IMR-90 (cell line): ENCODE data around the gene SLC22A5. TPM values are rescaled to one million over a fixed set of nuclear protein-coding genes. Genes with fewer than 3 reads are reported as not detected.

Experiments
- ATAC-seq: fragments of 200-7000 bp; cut with Tn5 transposase; 2 replicates; pipeline ENCODE4 v1.9.1; 2020; ENCODE audit warnings: low read depth, mild to moderate bottlenecking, moderate library complexity
- BruUV-seq: library from RNA; stranded (reverse); fragments of 400-500 nt; replicated peaks from 2 replicates; lab custom pipeline; 2021; lab: Mats Ljungman, UMichigan
- CTCF ChIA-PET: fragments of 300-600 bp; formaldehyde crosslinking; extraction: SDS; loops from one replicate; lab custom pipeline; 2021; ENCODE audit warnings: antibody characterized with exemption; lab: Yijun Ruan, JAX
- POLR2A ChIA-PET: fragments of 300-600 bp; sonication (Branson Sonifier 250); formaldehyde crosslinking; loops from one replicate; lab custom pipeline; 2022; ENCODE audit warnings: antibody characterized with exemption; ENCODE audit not compliant: unreplicated experiment; lab: Charles Lee
- DNase-seq: peaks from one replicate; pipeline ENCODE4 v3.0.0; 2013
- H2AFZ ChIP-seq: replicated peaks from 2 replicates; pipeline ENCODE3; 2013; ENCODE audit warnings: low read length, mild to moderate bottlenecking; ENCODE audit not compliant: poor library complexity
- H2AK5ac ChIP-seq: 2 replicates; pipeline ENCODE4 v1.6.1; 2013; ENCODE audit warnings: low read depth, low read length, inconsistent platforms
- H2AK9ac ChIP-seq: replicated peaks from 2 replicates; pipeline ENCODE3; 2013; ENCODE audit warnings: mild to moderate bottlenecking, low read depth, low read length, moderate library complexity; ENCODE audit not compliant: poor library complexity
- H2BK120ac ChIP-seq: 2 replicates; pipeline ENCODE4 v1.6.1; 2013; ENCODE audit warnings: low read depth, low read length, inconsistent platforms
- H2BK15ac ChIP-seq: 3 replicates; pipeline ENCODE4 v1.6.1; 2013; ENCODE audit warnings: low read depth, low read length, inconsistent platforms
- H2BK20ac ChIP-seq: 2 replicates; pipeline ENCODE4 v1.6.1; 2013; ENCODE audit warnings: low read depth, mild to moderate bottlenecking, inconsistent platforms, low read length, moderate library complexity
- H2BK5ac ChIP-seq: 2 replicates; pipeline ENCODE4 v1.6.1; 2013; ENCODE audit warnings: mild to moderate bottlenecking, low read depth, low read length, inconsistent platforms; ENCODE audit not compliant: poor library complexity, severe bottlenecking
- H3K14ac ChIP-seq: replicated peaks from 2 replicates; pipeline ENCODE4 v1.6.1; 2013; ENCODE audit warnings: low read depth, low read length, inconsistent platforms
- H3K18ac ChIP-seq: 2 replicates; pipeline ENCODE4 v1.6.1; 2013; ENCODE audit warnings: low read depth, low read length, control low read depth
- H3K23ac ChIP-seq: 2 replicates; pipeline ENCODE4 v1.6.1; 2013; ENCODE audit warnings: low read depth, low read length, inconsistent platforms
- H3K27ac ChIP-seq: 2 replicates; pipeline ENCODE4 v1.5.1; 2013; ENCODE audit warnings: mild to moderate bottlenecking, control low read depth, low read length; ENCODE audit not compliant: insufficient read depth
- H3K27me3 ChIP-seq: 2 replicates; pipeline ENCODE4 v1.6.1; 2013; ENCODE audit warnings: low read length; ENCODE audit not compliant: control insufficient read depth, insufficient read depth
- H3K36me3 ChIP-seq: 2 replicates; pipeline ENCODE4 v1.6.1; 2013; ENCODE audit warnings: low read length, mixed read lengths; ENCODE audit not compliant: control insufficient read depth, insufficient read depth
- H3K4ac ChIP-seq: 2 replicates; pipeline ENCODE4 v1.6.1; 2013; ENCODE audit warnings: low read depth, low read length, inconsistent platforms
- H3K4me1 ChIP-seq: 2 replicates; pipeline ENCODE4 v1.6.1; 2013; ENCODE audit warnings: low read length, mixed read lengths; ENCODE audit not compliant: control insufficient read depth, insufficient read depth
- H3K4me2 ChIP-seq: 2 replicates; pipeline ENCODE4 v1.6.1; 2013; ENCODE audit warnings: low read depth, mild to moderate bottlenecking, control low read depth, low read length, moderate library complexity
- H3K4me3 ChIP-seq: 2 replicates; pipeline ENCODE4 v1.5.1; 2013; ENCODE audit warnings: low read depth, mild to moderate bottlenecking, control low read depth, low read length, moderate library complexity; ENCODE audit not compliant: insufficient read depth
- H3K56ac ChIP-seq: 2 replicates; pipeline ENCODE4 v1.6.1; 2013; ENCODE audit warnings: low read length, inconsistent platforms; ENCODE audit not compliant: insufficient read depth; ENCODE audit errors: extremely low read depth
- H3K79me1 ChIP-seq, 2 experiments: 2 replicates each; pipeline ENCODE4 v1.6.1; 2013; ENCODE audit warnings: low read length in 2 of 2, inconsistent platforms in 1 of 2, low read depth in 1 of 2
- H3K9ac ChIP-seq: 2 replicates; pipeline ENCODE4 v1.6.1; 2013; ENCODE audit warnings: low read depth, low read length, control low read depth
- H3K9me1 ChIP-seq: 2 replicates; pipeline ENCODE4 v1.6.1; 2013; ENCODE audit warnings: low read length, inconsistent platforms; ENCODE audit not compliant: insufficient read depth
- H3K9me3 ChIP-seq: 2 replicates; pipeline ENCODE4 v1.6.1; 2013; ENCODE audit warnings: low read length; ENCODE audit not compliant: control insufficient read depth, insufficient read depth
- H4K20me1 ChIP-seq: 2 replicates; pipeline ENCODE4 v1.6.1; 2013; ENCODE audit warnings: low read length, inconsistent platforms; ENCODE audit not compliant: insufficient read depth
- H4K5ac ChIP-seq: 2 replicates; pipeline ENCODE4 v1.6.1; 2013; ENCODE audit warnings: mild to moderate bottlenecking, low read depth, low read length, control low read depth
- H4K8ac ChIP-seq, 2 experiments: 2 replicates each; pipeline ENCODE4 v1.6.1; 2013; ENCODE audit warnings: low read depth in 2 of 2, low read length in 2 of 2, control low read depth in 1 of 2, inconsistent platforms in 1 of 2
- H4K91ac ChIP-seq: 2 replicates; pipeline ENCODE4 v1.6.1; 2013; ENCODE audit warnings: low read depth, low read length, inconsistent platforms; ENCODE audit not compliant: insufficient read depth
- BHLHE40 ChIP-seq: fragments of 150-350 bp; IDR thresholded peaks from 2 replicates; pipeline ENCODE4 v1.6.1; 2016; ENCODE audit warnings: mild to moderate bottlenecking, low read depth, low read length
- CEBPB ChIP-seq: IDR thresholded peaks from 2 replicates; pipeline ENCODE4 v1.6.1; 2012; ENCODE audit warnings: low read depth, low read length, improper control_type of control experiment
- CHD1 ChIP-seq: IDR thresholded peaks from 2 replicates; pipeline ENCODE4 v1.6.1; 2012; ENCODE audit warnings: low read depth, low read length, improper control_type of control experiment
- CTCF ChIP-seq: conservative IDR thresholded peaks from 2 replicates; pipeline ENCODE4 v1.5.1; 2012; ENCODE audit warnings: mild to moderate bottlenecking, low read depth, low read length, improper control_type of control experiment
- ELK1 ChIP-seq: fragments of 150-350 bp; IDR thresholded peaks from 2 replicates; pipeline ENCODE4 v1.6.1; 2016; ENCODE audit warnings: low read depth, mild to moderate bottlenecking, low read length, moderate library complexity, borderline replicate concordance
- FOS ChIP-seq: fragments of 150-350 bp; IDR thresholded peaks from 2 replicates; pipeline ENCODE4 v1.6.1; 2016; ENCODE audit warnings: low read depth, low read length
- MAFK ChIP-seq: IDR thresholded peaks from 2 replicates; pipeline ENCODE4 v1.6.1; 2012; ENCODE audit warnings: low read depth, low read length, improper control_type of control experiment
- MAZ ChIP-seq: IDR thresholded peaks from 2 replicates; pipeline ENCODE4 v1.6.1; 2012; ENCODE audit warnings: low read depth, mild to moderate bottlenecking, low read length, improper control_type of control experiment, moderate library complexity, borderline replicate concordance
- MXI1 ChIP-seq: IDR thresholded peaks from 2 replicates; pipeline ENCODE4 v1.6.1; 2012; ENCODE audit warnings: low read depth, mild to moderate bottlenecking, low read length, moderate library complexity, borderline replicate concordance
- NFE2L2 ChIP-seq: fragments of 150-350 bp; IDR thresholded peaks from 2 replicates; pipeline ENCODE4 v1.6.1; 2016; ENCODE audit warnings: low read depth, mild to moderate bottlenecking, low read length
- POLR2A ChIP-seq: IDR thresholded peaks from 2 replicates; pipeline ENCODE4 v1.6.1; 2012; ENCODE audit warnings: mild to moderate bottlenecking, low read depth, low read length
- RAD21 ChIP-seq: IDR thresholded peaks from 2 replicates; pipeline ENCODE4 v1.6.1; 2012; ENCODE audit warnings: low read length, improper control_type of control experiment
- RCOR1 ChIP-seq: IDR thresholded peaks from 2 replicates; pipeline ENCODE4 v1.6.1; 2012; ENCODE audit warnings: mild to moderate bottlenecking, low read length, improper control_type of control experiment; ENCODE audit not compliant: insufficient replicate concordance
- RFX5 ChIP-seq: IDR thresholded peaks from 2 replicates; pipeline ENCODE4 v1.8.0; 2012; ENCODE audit warnings: low read depth, mild to moderate bottlenecking, low read length, moderate library complexity
- SMC3 ChIP-seq: fragments of 150-350 bp; IDR thresholded peaks from 2 replicates; pipeline ENCODE4 v1.6.1; 2016; ENCODE audit warnings: low read depth, mild to moderate bottlenecking, antibody characterized with exemption, low read length, moderate library complexity
- WGBS, 2 experiments: methylation state at CpG; one replicate each; pipeline versions ENCODE4 v1.1.5 to v1.1.7; 2013; ENCODE audit warnings: missing lambda C conversion rate in 2 of 2; ENCODE audit not compliant: insufficient read length in 1 of 2; ENCODE audit errors: extremely low coverage in 2 of 2; 5-methylcytosine and 5-hydroxymethylcytosine counted together
- dilution Hi-C: fragments of 300-500 bp; cut with HindIII; formaldehyde crosslinking; loops from one replicate; pipeline ENCODE4 v1.14.3; 2018; ENCODE audit warnings: low sequenced_read_pairs; ENCODE audit not compliant: unreplicated experiment
- in situ Hi-C: fragments of 300-500 bp; cut with MboI; formaldehyde crosslinking; loops from 3 replicates; pipeline ENCODE4 v1.14.3; 2019; ENCODE audit warnings: low sequenced_read_pairs, inconsistent platforms, mixed read lengths
- intact Hi-C: fragments of 100-400 bp; cut with micrococcal nuclease; formaldehyde crosslinking; loops from 2 replicates; pipeline ENCODE4 v1.10.0; 2022
- polyA plus RNA-seq, 3 experiments: library from polyadenylated mRNA; depleted of rRNA; stranded (reverse); fragments of >200 nt; gene quantifications; 2 replicates each; pipeline ENCODE4 v1.2.3, GENCODE V29; 2012; ENCODE audit warnings: low replicate concordance in 1 of 3
- total RNA-seq: library from RNA; depleted of rRNA; stranded (reverse); fragments of >200 nt; gene quantifications from 2 replicates; pipeline ENCODE4 v1.2.3, GENCODE V29; 2012
- TF ChIP-seq, protein P1 (sequence below): fragments of 150-350 bp; IDR thresholded peaks from 2 replicates; pipeline ENCODE4 v1.6.1; 2017; ENCODE audit warnings: mild to moderate bottlenecking, antibody characterized with exemption, low read length, low read depth

Gene SLC22A5
- total and polyA plus RNA-seq, 2 of the 4 experiments (the other 2 are of a cell fraction), result 6.1 to 7.1 TPM

DNA sequence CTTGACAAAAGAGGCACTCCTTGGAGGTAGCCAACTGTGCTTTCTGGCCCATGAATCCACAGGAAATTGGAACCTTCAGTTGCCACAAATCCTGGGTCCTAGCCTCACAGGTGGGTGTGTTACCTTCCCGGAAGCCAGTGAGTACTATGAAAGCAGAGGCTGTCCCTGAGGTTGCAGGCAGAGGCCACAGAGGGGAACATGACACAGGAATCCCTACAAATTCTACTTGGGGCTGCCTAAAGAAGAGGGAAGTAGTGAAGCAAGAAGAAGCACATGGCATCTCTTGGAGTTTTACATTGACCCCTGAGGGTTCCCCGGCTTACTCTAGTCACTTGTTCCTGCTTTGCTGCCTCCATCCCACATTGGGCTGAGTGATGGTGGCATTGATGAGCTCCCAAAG lies 2.6 kb downstream of the SLC22A5 start:
- peaks cover 5% of the 10 kb centered on the region for H3K9me1 ChIP-seq
- no peak overlapping the region for H3K4ac ChIP-seq
- H2BK20ac ChIP-seq, result no peak overlapping the region
- no peak overlapping the region for H2BK120ac ChIP-seq
- H3K4me3 ChIP-seq, result no peak overlapping the region
- intact Hi-C loops (no loop called here), dilution Hi-C loops (no loop called here), in situ Hi-C loops (no loop called here)
- no peak overlapping the region for H4K91ac ChIP-seq
- peaks cover 0 to 10% of the 10 kb centered on the region in 2 experiments; a peak in 2 of 4 replicates for H3K79me1 ChIP-seq
- H3K36me3 ChIP-seq, result no peaks in the 10 kb centered on the region
- no peak for DNase-seq
- no peaks in the 10 kb centered on the region for H3K27me3 ChIP-seq
- BruUV-seq, result no TSS peak
- no CpG with 5 or more reads among the region's 2 CpGs for WGBS, 2 experiments
- TF ChIP-seq CHD1 (no peak), RCOR1 (no peak), MXI1 (no peak), RFX5 (no peak), CTCF (no peak), MAZ (no peak), NFE2L2 (no peak), SMC3 (no peak), RAD21 (no peak), MAFK (no peak), POLR2A (no peak), FOS (no peak), BHLHE40 (no peak), CEBPB (no peak), ELK1 (no peak)
- TF ChIP-seq, protein P1, sequence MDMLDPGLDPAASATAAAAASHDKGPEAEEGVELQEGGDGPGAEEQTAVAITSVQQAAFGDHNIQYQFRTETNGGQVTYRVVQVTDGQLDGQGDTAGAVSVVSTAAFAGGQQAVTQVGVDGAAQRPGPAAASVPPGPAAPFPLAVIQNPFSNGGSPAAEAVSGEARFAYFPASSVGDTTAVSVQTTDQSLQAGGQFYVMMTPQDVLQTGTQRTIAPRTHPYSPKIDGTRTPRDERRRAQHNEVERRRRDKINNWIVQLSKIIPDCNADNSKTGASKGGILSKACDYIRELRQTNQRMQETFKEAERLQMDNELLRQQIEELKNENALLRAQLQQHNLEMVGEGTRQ, result no peak
- peaks cover 9% of the 10 kb centered on the region for H3K4me1 ChIP-seq
- no peak overlapping the region for H2BK5ac ChIP-seq
- H4K8ac ChIP-seq, result no peak overlapping the region
- ChIA-PET CTCF (no interaction called here), POLR2A (no interaction called here)
- H4K5ac ChIP-seq, result no peak overlapping the region
- H3K23ac ChIP-seq, result no peak overlapping the region
- H2AFZ ChIP-seq, result no peak overlapping the region
- no peak overlapping the region for H2AK5ac ChIP-seq
- H3K27ac ChIP-seq, result no peak overlapping the region
- H3K4me2 ChIP-seq, result no peak overlapping the region
- H3K14ac ChIP-seq, result no peak overlapping the region
- ATAC-seq, result no peak
- no peak overlapping the region for H2AK9ac ChIP-seq
- no peak overlapping the region for H2BK15ac ChIP-seq
- no peak overlapping the region for H3K18ac ChIP-seq
- no peaks in the 10 kb centered on the region for H4K20me1 ChIP-seq
- H3K9me3 ChIP-seq, result no peaks in the 10 kb centered on the region
- H3K9ac ChIP-seq, result no peak overlapping the region
- H3K56ac ChIP-seq, result no peak overlapping the region
